Bronchial epithelial cell (primary cell): ENCODE results near the gene YWHAQ. TPM values are rescaled to one million over a fixed set of nuclear protein-coding genes. Genes with fewer than 3 reads are reported as not detected.
"Not testable (repeated sequence)": the region's sequence is repeated elsewhere in the genome, so short reads cannot be mapped to it uniquely, and the experiment has no call there.

Experiments
- DNase-seq: peaks from one replicate; pipeline ENCODE4 v3.0.0-alpha.2; 2010; ENCODE audit warnings: low read depth
- FAIRE-seq: peaks from 2 replicates; lab custom pipeline; 2011; peaks lifted over from hg19 to GRCh38; lab: Jason Lieb, UNC
- H3K27me3 ChIP-seq: 2 replicates; pipeline ENCODE4 v1.5.1; 2011; ENCODE audit warnings: low read length; ENCODE audit not compliant: control insufficient read depth, insufficient read depth
- H3K36me3 ChIP-seq: 2 replicates; pipeline ENCODE4 v1.5.1; 2011; ENCODE audit warnings: low read length; ENCODE audit not compliant: control insufficient read depth, insufficient read depth
- H3K4me3 ChIP-seq: 2 replicates; pipeline ENCODE4 v1.5.1; 2011; ENCODE audit warnings: mild to moderate bottlenecking, low read depth, low read length, control low read depth
- total RNA-seq: library from RNA; depleted of rRNA; stranded (reverse); fragments of >200 nt; gene quantifications from 2 replicates; pipeline ENCODE4 v1.2.1, GENCODE V29; 2014
- TF ChIP-seq, protein P1 (sequence below): IDR thresholded peaks from 2 replicates; pipeline ENCODE4 v1.5.1; 2011; ENCODE audit warnings: mild to moderate bottlenecking, moderate library complexity, low read length, control low read depth, inconsistent platforms; ENCODE audit not compliant: insufficient read depth, severe bottlenecking

Gene YWHAQ
- total RNA-seq, 1 donor from 2014 or later: 176 TPM

DNA sequence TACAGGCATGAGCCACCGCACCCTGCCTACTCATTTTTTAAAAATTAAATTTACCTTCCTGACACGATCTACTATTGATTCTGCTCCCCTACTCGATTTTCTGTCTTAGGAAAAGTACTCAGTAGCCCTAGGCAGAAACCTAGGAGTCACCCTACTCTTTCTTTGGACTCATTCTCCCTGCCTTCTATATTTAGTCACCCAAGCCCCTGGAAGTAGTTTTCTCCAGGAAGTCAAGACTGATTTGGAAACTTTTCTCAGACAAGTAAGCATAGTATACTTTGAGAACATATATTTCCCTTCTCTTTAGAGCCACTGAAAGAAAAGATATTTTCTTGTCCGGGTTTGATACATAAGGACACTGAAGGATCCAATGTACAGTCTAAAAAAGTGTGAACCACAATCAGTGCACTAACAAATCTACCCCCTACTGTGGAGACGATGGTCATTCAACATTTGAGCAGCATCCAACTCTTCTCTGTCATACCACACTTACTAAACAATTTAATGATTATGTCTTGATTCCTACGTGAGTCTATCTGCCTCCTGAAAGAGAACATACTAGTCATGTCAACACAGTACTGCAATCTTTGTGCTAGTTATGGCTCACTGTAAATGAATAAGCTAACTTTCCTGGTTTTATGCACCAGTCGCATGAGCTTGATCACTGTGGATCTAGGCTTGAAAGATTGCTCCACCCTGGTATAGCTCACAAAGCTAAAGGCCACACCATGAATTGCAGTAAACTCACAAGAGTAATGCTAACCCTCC is 19.8 kb downstream of the YWHAQ start:
- DNase-seq: no peak
- FAIRE-seq: no peak
- TF ChIP-seq, protein P1, sequence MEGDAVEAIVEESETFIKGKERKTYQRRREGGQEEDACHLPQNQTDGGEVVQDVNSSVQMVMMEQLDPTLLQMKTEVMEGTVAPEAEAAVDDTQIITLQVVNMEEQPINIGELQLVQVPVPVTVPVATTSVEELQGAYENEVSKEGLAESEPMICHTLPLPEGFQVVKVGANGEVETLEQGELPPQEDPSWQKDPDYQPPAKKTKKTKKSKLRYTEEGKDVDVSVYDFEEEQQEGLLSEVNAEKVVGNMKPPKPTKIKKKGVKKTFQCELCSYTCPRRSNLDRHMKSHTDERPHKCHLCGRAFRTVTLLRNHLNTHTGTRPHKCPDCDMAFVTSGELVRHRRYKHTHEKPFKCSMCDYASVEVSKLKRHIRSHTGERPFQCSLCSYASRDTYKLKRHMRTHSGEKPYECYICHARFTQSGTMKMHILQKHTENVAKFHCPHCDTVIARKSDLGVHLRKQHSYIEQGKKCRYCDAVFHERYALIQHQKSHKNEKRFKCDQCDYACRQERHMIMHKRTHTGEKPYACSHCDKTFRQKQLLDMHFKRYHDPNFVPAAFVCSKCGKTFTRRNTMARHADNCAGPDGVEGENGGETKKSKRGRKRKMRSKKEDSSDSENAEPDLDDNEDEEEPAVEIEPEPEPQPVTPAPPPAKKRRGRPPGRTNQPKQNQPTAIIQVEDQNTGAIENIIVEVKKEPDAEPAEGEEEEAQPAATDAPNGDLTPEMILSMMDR: no peak
- H3K4me3 ChIP-seq: no peak overlapping the region
- peaks cover 1% of the 10 kb centered on the region for H3K36me3 ChIP-seq
- no peaks in the 10 kb centered on the region for H3K27me3 ChIP-seq

DNA sequence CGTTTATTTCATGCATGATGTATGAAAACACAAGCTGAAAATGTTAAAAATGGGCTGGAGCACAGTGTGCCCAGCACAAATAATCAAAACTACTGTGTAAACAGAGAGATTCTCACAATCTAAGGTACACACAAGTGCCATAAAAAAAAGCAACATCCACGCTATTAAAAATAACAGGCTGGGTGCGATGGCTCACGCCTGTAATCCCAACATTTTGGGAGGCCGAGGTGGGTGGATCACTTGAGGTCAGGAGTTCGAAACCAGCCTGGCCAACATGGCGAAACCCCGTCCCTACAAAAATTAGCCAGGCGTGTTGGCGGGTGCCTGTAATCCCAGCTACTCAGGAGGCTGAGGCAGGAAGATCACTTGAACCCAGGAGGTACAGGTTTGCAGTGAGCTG is 22.3 kb downstream of the YWHAQ start:
- DNase-seq, FAIRE-seq, H3K36me3 ChIP-seq: not testable (repeated sequence)

DNA sequence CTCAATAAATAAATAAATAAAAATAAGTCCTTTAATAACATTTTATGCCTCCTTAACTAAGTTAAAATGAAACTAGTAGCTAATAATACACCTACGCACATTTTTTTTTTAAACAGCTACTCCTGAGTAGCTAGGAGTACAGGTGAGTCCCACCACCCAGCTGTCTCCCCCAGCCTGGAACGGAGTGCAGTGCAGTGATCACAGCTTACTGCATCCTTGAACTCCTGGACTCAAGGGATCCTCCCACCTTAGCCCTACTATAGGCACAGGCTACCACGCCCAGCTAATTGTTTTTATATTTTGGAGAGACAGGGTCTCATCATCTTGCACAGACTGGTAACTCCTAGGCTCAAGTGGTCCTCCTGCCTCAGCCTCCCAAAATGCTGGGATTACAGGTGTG is 28.4 kb downstream of the YWHAQ start:
- no peak for FAIRE-seq
- Histone ChIP-seq H3K27me3 (no peaks in the 10 kb centered on the region), H3K36me3 (peaks cover 5% of the 10 kb centered on the region), H3K4me3 (no peak overlapping the region)
- TF ChIP-seq, protein P1: no peak
- no peak for DNase-seq

More for the DNA sequence above, 22.3 kb downstream of the YWHAQ start:
- H3K27me3 ChIP-seq, H3K4me3 ChIP-seq: not testable (repeated sequence)

DNA sequence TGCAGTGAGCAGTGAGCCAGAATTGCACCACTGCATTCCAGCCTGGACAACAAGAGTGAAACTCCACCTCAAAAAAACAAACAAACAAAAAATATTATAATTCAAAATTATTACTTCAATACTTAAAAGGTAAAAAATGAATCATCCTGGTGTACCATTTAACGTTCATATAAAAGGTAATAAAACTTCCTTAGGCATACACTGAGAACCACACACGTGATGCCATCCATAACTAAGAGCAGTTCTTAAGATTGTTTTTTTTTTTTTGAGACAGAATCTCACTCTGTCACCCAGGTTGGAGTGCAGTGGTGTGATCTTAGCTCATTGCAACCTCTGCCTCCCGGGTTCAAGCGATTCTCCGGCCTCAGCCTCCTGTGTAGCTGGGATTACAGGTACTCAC is 29.4 kb downstream of the YWHAQ start:
- Histone ChIP-seq H3K36me3 (peaks cover 5% of the 10 kb centered on the region), H3K4me3 (no peak overlapping the region), H3K27me3 (no peaks in the 10 kb centered on the region)
- FAIRE-seq (no peak), DNase-seq (no peak)
- TF ChIP-seq, protein P1: no peak

DNA sequence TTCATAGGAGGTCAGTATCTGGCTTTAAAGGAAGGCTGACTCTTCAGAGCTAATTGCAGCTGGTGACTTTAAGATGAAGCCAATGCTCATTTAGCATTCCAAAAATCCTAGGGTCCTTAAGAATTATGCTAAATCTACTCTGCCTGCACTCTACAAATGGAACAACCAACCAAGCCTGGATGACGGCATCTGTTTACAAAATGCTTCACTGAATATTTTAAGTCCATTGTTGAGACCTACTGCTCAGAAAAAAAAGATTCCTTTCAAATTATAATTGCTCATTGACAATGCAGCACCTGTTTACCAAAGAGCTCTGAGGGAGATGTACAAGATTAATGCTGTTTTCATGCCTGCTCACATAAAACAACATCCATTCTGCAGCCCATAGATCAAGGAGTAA is 31.4 kb downstream of the YWHAQ start:
- Histone ChIP-seq H3K4me3 (no peak overlapping the region), H3K27me3 (no peaks in the 10 kb centered on the region), H3K36me3 (peaks cover 5% of the 10 kb centered on the region)
- FAIRE-seq (no peak), DNase-seq (no peak)
- TF ChIP-seq, protein P1: no peak

DNA sequence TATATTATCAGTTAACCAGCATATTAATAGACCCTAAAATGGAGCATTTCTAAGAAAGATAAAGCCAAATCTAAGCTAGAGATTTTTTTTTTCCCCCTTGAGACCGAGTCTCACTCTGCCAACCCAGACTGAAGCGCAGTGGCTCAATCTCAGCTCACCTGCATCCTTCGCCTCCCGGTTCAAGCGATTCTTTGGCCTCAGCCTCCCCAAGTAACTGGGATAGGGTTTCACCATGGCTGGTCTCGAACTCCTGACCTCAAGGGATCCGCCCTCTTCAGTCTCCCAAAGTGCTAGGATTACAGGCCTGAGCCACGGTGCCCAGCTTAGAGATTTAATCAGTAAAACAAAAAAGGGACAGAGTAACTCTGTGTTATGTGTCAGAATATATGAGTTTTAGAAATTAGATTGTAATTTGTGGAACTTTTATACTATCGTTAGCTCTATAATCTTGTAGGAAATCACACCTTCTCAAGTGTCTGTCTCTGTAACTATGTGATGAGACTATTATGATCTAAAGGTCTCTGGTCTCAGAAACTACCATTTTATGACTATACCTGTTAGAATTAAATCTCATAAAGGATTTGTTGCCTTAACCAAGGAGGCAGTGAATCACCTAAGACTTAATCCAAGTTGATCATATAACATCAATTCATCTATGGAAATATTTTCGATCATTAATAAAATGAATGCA is 34.0 kb downstream of the YWHAQ start:
- peaks cover 8% of the 10 kb centered on the region for H3K36me3 ChIP-seq
- DNase-seq (no peak), FAIRE-seq (no peak)
- no peaks in the 10 kb centered on the region for H3K27me3 ChIP-seq
- H3K4me3 ChIP-seq: no peak overlapping the region
- TF ChIP-seq, protein P1: no peak
